TTC549 (cell line): ENCODE data around the gene GBA2.

Experiments used
- FAIRE-seq: peaks from 2 replicates; lab custom pipeline; 2012; peaks lifted over from hg19 to GRCh38; lab: Jason Lieb, UNC

GBA2 gene

DNA sequence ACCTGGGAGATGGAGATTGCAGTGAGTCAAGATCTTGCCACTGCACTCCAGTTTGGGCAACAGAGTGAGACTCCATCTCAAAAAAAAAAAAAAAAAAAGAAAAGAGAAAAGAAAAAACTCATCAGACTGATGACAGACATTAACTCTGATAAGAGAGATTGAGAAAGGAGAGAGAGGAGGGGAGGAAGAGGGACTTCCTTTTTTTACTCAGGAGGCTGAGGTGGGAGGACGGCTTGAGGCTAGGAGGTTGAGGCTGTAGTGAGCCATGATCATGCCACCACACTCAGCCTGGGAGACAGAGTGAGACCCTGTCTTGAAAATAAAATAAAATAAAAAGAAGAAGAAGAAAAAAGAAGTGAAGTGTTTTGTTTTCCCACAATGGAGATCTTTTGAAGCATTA lies 14.8 kb upstream of the GBA2 start:
- no peak for FAIRE-seq

DNA sequence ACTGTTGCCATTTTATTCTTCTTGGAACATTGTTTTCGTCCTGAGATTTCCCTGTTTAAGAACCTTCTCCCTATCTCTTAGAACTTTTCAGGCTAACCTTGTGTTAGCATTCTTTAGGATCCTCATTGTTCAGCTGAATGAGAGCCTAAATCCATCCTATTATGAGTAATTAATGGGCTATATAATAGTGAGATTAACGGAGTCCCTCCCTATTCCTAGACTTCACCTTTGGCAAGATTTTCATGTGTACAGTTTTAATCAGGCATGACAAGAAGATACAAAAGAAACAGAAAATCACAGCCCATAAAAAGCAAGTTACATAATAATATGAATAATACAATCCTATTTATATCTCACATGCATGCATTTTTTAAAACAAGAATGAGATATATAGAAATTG lies 14.2 kb upstream of the GBA2 start:
- FAIRE-seq, result no peak

DNA sequence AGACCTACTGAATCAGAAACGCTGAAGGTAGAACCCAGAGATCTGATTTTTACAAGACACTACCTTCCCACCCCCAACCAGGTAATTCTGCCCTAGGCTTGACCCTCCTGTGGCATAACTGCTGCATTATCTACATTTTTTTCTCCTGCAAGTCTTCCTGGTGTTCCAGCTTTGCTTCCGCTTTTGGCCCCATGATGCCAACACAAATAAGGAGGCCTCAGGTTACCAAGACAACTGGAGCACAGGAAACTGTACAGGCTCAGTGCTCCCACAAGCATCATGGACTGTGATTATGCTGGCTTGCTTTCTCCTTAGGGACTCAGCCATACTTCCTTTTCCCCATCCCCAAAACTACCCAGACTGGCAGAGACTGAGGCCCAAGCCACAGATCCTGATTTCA lies 11.6 kb upstream of the GBA2 start:
- no peak for FAIRE-seq

DNA sequence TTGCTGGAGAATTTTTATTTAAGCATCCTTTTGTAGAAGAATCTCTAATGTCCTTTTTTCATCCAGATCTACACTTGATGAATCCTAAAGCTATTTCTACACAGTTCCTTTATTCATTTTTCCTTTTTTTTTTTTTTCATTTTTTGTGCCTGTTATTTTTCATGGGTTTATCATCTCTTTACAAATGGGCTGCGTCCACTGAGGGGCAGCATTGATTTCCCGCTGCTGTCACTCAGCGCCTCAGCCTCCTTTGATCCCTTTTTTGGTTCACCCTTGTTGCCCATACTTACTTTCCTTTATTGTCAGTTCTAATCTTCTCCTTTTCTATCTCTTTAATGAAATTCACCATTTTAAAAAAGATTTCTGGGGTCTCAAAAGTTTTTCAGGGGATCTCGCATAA lies 10.8 kb upstream of the GBA2 start:
- FAIRE-seq, result no peak

DNA sequence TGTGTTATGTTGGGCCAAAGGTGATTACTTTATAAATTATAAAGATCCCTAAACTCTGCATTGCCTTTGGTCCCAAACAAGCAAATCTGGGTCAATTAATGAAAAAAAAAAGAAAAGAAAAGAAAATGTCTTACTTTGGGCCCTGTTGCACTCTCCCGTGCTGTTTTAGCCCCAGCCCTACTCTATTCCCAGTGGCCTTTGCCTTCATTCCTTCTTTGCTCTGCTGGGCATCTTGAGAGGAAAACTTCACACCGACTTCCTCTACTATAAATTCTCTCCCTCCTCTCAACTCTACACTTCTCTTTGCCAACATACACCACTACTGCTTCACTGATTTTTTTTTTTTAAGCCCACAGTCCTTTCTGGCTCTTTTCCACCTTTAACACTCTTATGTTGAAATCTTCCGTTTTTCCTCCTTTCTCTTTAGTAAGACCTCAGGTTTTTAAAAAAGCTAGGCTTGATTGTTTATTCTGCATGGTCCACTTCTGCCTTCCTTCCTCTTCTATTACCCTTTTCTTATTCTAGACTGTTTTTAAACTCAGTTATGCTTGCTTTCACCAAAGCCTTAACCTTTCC lies 9.5 kb upstream of the GBA2 start:
- no peak for FAIRE-seq

DNA sequence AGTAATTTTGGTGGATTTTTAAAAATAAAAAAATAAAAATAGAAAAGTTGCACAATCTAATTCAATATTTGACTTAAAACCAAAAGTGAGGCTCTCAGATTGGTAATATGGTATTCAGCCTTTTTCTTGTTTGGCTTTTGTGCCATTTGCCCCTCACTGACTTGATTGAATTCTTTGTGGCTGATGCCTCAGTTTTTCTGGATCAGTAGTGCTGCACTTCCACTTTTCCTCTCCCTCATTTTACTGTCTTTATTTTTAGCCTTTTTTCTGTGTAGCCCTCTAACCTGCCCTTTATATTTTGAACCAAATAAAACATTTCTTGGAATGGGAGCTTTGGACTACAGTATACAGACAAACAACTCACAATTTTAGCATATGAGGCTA lies 8.9 kb upstream of the GBA2 start:
- no peak for FAIRE-seq

DNA sequence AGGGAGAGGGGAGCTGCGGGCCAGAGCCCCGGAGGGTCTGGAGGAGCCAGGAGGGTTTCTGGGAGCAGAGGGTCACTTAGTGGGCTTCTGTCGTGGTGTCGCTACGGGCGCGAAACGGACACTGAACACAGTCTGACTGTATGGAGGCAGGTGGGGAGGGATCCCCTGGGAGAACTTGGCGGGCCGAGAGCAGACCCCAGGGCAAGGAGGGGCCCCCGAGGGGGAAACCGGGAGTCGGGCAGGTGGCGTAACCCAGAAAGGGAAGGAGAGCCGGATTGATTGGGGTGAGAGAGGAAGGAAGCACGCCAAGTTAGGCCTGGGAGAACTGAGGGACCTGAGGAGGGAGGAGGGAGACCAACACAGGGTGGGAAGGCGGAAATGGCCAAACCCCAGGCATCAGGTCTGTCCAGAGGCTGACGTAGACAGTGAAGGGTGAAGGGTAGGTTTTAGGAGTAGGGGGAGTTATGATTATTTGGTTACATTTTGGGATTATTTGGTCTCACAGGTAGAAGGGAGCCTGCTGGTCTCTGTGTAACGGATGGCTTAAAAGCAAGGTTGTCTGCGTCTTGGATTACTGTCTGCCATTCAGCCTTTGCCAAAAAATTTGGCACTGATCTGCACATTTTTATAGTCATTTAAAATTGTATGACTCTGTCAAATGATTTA lies 8.3 kb upstream of the GBA2 start:
- no peak for FAIRE-seq

DNA sequence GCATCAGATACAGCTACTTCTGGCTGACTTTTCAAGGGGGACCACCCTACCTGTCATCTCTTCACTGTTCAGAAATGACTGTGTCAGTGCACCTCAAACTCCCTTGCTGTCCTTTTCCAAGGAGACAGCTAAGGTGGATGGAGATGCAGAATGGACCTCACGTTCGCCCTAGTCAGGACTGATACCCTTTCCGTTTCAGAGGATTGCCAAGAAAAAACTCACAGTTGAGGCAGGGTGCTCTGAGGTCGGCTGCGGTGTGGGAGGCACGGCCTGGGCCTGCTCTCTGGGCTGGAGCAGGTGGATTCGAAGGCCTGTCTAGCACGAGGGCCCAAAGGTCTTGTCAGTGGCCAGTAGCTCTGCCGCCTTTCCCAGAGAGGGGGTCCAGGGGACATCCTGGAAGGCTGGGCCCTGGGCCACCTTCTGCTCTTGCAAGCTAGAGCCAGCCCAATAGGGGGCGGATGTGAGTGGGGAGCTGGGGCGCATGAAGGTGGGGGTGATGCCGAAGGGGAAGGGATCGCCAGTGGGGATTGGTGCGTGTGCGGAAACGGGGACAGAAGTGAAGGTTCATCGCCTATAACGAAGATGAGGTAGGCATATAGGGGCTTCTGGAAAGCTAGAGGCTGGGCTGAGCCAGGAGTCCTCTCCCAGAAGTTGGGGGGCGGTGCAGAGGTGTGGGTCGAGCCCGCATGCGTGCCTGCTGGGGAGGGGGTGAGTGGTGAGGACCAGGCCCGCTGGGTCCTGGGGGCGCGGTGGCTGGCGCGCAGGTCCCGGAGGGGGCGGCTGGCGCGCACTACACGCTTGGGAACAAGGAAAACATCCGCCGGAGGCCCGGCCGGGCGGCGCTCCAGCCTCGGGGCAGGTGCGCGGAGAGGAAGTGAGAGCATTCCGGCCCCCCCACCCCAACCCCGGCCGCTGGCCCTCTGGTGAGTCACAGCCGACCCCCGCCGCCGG lies 7.5 kb upstream of the GBA2 start:
- no peak for FAIRE-seq

DNA sequence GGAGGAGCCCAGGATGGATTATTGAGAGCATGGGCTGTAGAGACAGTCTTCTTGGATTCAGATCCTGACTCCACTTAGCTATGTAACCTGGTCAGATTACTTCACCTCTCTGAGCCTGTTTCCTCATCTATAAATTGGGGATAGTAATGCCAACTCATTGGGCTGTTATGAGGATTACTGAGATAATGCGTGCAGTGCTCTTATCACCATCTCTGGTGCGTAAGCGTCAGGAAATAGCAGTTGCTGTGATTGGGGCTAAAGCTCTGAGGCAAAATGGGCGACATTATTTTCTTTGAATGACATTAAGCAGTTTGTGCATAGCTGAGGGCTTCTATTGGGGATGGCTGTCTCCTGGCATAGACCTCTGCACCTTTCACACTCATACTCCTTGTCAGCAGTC lies 6.0 kb upstream of the GBA2 start:
- no peak for FAIRE-seq

DNA sequence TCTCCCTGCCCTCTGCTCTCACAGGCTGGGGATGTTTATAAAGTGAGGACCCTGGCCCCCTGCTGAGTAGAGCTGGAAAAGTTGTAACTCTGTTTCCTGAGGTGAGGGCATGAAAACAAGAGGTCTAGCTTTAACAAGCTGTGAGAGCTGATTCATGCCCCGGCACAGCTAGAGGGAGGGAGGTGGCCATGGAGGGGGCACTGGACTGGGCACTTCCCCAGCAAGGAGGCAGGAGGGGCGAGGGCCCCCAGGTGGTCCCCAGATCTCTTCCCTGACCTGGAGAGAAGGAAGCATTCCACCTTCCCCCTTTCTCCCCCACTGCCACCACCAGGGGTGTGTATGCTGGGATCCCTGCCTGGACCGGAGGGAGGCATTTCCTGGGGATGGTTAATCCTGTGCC lies 5.2 kb upstream of the GBA2 start, which contains the start of gene MSMP:
Gene MSMP, minus strand, starts transcription at position 13 of the 400 bp plus-strand sequence. CDS start 147 bp downstream, outside the sequence.
- FAIRE-seq, result no peak

DNA sequence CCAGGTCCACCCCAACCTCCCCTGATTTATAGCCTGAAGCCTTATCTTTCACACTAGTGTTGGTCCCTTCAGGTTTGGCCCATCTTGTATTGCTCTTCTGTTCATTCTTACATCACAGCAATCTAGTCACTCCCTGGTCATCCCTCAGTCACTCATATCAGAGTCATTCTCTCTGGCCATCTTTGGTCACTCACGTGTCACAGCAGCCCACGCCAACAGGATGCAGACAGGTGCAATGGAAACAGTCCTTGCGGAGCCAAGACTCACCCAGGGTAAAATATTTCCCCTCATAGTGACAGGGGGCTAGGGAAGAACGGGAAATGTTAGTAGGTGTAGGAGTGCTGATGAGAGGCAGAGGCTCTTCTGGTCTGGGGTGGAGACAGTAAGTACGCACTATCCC lies 4.4 kb upstream of the GBA2 start:
- no peak for FAIRE-seq

DNA sequence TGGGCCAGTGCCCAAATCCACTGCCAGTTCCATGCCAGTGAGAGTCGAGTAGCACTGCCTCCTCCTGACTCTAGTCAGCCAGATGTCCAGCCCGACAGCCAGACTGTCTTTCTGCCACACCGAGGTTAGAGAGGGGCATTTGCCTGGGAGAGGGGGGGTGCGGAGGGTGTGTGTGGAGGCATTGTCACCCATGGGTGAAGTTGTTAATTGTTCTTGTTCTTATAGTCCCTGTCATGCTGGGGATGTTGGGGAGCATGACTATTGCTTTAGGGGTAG lies 1.2 kb upstream of the GBA2 start:
- no peak for FAIRE-seq

DNA sequence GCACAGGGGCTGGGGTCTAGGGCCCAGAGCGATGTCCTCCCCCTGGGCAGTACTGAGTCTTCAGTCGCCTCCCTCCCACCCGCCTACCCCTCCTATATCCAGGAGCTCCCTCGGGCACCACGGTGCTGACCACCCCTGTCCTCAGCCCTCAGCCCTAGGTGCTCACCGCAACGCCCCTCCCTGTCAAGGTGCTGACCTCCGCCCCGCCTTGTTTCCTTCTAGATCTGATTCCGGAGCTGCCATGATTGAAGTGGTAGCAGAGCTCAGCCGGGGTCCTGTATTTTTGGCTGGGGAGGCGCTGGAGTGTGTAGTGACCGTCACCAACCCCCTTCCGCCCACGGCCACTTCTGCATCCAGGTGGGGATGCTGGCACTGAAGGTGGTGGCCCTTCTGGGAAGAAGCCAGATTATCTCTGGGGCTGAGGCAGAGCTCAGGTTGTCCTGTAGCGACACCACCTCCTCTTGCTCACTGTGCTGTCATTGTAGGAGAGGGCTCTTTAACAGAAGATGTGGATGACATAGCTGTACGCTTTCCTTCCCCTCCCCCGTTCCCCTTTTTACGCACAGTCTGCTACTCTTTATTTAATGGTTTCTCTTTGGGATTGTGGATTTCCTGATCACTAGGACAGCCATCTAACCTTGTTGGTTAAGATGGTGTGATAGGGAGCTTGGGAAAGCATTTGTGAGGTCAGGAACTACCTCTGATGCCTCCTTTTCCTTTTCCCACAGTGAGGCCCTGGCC lies 657 bp upstream of the GBA2 start:
- no peak for FAIRE-seq

DNA sequence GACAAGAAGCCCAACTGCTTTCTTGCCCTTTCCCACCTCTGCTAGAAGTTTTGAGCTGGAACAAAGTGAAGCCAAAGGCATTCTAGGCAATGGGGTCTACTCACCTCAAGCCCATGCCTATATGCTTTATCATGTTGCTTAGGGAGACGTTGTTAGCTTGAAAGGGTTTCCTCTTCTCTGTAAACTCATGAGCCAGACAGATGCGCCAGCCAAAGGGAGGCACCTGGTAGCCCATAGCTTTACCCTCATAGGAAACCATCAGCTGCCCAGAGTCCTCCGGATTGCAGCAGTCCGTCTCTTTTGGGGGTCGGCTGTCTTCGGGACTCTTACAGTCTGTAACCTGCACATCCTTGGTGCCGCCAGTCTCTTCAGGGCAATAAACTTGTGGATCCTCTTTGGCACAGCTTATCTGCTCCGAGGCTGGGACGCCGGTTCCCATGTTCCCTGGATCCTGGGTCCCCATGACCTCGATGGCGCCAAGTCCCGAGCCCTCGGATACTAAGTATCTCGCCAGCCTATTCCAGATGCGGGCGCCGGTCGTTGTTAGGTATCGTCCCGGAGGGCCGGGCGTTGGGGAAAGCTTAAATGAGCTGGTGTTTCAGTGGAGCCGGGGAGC lies 678 bp downstream of the GBA2 start:
- FAIRE-seq, result no peak

DNA sequence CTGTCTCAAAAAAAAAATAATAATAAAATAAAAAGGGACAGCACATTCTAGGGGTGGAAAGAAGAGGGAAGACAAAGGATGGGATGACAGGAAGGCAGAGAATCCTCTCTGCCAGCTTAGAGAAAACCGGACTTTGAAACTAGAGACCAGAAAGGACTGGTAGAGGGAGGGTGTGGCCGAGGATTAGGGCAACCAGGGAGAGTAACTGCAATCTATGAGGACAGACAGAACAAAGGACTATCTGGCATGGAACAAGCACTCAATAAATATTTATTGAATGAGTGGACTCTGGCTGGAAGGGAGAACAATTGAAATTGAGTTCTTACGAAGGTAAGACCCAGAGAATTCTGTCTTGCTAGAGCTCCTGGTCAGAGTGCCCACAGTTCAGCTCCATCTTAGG lies 2.4 kb downstream of the GBA2 start:
- FAIRE-seq, result no peak

DNA sequence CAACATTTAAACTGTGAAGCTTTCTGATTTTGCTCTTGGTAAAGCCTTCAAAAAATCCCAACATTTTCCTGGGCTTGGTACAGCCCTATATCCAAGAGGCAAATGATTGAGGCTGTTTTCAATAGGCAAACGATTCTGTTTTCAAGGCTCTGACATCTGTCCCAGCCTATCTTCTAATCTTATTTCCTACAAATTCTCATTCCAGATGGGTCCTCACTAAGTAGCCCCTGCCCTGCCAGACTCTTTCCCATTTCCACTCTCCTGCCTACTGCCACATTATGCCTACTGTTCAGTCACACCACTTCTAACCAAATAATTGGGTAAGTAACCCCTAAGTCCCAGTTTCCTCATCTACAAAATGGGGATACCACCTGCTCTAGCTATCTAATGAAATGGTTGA lies 3.5 kb downstream of the GBA2 start:
- FAIRE-seq, result no peak

DNA sequence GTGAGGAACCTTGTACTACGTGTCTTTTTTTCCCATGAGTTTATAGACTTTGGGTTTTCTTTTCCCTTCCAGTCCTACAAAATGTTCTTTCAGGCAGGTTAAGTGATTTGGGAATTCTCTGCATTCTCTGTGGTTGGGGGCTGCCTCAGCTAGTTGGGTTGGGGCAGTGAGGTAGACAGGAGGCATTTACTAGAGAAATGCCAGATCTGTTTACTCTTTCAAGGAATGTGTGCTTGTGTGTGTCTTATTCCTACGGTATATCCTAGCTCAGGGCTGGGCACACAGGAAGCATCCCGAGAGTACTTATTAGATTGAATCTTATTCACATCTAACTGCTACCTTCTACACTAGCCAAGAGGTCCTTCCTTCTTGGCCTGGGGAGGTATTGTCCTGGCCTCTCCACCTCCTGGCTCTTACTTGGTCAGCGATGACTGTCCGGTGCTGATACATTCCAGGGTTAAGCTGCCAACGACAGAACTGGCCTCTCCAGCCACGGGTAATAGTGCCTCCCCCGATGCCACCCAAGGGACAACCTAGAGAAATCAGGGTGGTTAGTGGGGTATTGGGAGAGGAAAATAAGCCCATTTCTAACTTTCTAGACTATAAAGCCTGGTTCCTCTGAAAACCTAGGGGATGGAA lies 5.0 kb downstream of the GBA2 start:
- FAIRE-seq, result no peak

DNA sequence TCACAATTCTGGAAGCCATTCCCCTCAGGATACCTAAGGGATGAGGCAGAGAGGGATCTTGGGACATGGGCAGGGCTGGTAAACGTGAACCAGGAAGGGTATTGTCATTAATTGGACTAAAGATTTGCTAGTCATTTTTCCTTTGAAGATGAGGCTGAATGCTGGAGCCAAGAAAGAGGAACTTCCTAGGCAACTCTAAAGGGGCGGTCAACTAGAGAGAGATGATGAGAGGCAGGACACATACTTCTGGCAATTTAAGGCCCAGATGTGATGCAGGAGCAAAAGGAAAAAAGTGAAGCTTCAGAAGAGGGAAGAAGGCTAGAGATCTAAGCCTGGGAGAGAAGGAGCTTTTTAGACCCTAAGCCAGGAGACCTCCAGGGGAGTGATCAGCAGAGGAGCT lies 5.6 kb downstream of the GBA2 start:
- no peak for FAIRE-seq

DNA sequence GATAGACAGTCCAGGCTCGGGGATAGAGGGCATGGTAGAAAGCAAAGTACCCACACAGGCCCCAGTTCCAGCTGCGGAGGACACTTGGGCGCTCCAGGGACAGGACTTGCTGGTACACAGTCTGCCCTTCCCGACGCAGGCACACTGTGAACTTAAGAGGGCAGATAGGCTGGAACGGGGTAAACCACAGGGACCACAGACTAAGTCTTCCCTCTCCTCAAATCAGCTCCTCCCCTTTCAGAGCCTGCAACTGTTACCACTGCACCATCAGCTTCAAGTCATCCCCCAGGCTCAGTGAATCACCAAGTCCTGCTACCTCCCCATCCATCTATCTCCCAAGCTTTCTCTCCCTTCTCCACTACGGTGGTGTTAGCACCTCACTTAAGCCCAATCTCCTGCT lies 7.3 kb downstream of the GBA2 start:
- no peak for FAIRE-seq

DNA sequence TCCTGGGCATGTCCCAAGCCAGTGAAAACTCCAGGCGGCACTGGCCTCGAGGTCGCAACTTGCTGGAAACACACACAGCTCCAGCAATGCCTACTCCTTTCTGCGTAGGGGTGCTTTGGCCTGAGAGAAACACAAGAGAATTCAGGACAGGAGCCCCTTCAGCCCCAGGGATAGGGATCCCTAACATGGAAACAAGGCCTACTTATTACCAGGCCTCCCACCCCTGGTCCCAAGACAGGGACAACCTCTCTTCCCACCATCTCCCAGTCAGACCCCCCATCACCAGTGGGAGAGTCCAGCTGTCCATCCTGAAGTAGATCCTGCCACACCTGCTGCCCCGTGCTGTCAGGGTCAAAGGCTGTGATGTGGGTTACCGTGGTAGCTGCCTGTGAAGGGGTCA lies 8.8 kb downstream of the GBA2 start:
- FAIRE-seq, result no peak

DNA sequence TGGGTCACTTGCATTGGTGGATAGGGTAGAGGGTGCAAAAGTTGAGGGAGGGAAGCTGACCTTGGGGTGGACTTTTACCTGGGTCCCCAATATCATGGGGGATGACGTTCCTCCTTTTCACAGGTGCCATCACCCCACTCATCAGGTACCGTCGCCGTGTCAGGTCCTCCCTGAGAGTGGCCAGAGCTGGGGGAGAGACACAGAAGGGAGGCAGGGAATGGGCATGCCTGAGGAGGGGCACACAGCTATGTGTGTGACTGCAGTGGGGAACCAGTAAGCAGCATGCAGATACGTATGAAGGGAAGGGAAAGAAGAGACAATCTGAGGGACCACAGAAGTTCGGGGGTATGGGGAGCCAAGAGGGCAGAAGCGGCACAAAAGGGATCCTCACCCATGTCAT lies 10.1 kb downstream of the GBA2 start:
- no peak for FAIRE-seq

DNA sequence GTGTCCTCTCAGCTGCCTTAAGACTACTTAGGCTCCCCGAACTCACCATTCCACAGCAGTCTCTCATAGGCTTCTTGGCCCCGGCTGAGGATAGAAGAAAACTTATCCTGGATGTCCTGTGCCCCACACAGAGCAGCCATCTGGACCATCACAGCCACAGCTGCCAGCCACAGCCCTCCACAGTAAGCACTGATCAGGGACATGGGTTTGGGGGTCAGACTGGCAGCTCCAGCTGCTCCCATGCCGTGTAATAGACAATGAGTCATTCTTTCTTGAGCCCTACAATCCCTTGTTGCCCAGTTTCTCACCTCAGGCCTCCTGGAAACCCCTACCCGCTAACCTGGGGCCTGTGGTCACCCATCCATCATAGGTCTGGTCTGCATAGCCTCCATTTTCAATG lies 10.8 kb downstream of the GBA2 start:
- FAIRE-seq, result no peak
